NT2/D1 (cell line): ENCODE measurements around the gene MX2.

Experiments used
- DNase-seq: peaks from one replicate; pipeline ENCODE4 v3.0.0-alpha.2; 2011; ENCODE audit warnings: low read depth, low spot score
- H3K27me3 ChIP-seq: 2 replicates; pipeline ENCODE4 v1.6.0; 2011; ENCODE audit warnings: mild to moderate bottlenecking; ENCODE audit not compliant: insufficient read length, insufficient read depth
- H3K36me3 ChIP-seq: 2 replicates; pipeline ENCODE4 v1.6.1; 2011; ENCODE audit warnings: mild to moderate bottlenecking, low read length, mixed read lengths; ENCODE audit not compliant: insufficient read depth, insufficient read length
- H3K4me1 ChIP-seq: 2 replicates; pipeline ENCODE4 v1.5.1; 2011; ENCODE audit not compliant: insufficient read depth, insufficient read length
- H3K4me3 ChIP-seq: 2 replicates; pipeline ENCODE4 v1.5.1; 2011; ENCODE audit warnings: low read depth; ENCODE audit not compliant: insufficient read length
- H3K9ac ChIP-seq: 2 replicates; pipeline ENCODE4 v1.6.0; 2011; ENCODE audit warnings: low read depth; ENCODE audit not compliant: insufficient read length
- H3K9me3 ChIP-seq: 2 replicates; pipeline ENCODE4 v1.5.1; 2011; ENCODE audit warnings: mild to moderate bottlenecking, low read length; ENCODE audit not compliant: insufficient read depth
- SUZ12 ChIP-seq: IDR thresholded peaks from 2 replicates; pipeline ENCODE4 v1.6.1; 2011; ENCODE audit not compliant: insufficient read length, insufficient read depth; ENCODE audit errors: extremely low read depth
- YY1 ChIP-seq: IDR thresholded peaks from 2 replicates; pipeline ENCODE4 v1.6.1; 2011; ENCODE audit not compliant: insufficient read length, insufficient read depth
- ZNF274 ChIP-seq: IDR thresholded peaks from 2 replicates; pipeline ENCODE4 v1.6.1; 2011; ENCODE audit warnings: mild to moderate bottlenecking, low read depth, low read length

The MX2 gene

DNA sequence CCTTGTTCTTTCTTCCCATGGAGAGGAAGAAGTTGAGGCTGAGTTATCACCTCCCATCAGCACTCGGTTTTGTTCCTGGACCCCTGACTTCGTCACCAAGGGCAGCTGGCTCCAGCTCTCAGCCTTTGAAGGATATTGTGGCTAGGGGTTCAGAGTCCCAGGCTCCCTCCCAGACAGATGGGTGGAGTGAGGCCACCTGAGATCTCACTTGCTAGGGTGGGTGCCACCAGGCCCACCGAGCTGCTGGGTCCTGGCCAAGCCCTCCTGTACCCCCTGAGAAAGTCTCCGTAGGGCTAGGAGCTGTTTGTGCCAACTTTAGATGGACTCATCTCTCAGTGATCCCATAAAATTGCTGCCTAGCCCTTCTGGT lies 6.9 kb downstream of the MX2 start:
- H3K4me1 ChIP-seq: peaks cover 11% of the 10 kb centered on the region
- no peak for DNase-seq
- peak overlapping the region; percentile 61 for H3K4me3 ChIP-seq
- peak overlapping the region; percentile 77 for H3K9ac ChIP-seq
- H3K27me3 ChIP-seq: peaks cover 4% of the 10 kb centered on the region
- no peaks in the 10 kb centered on the region for H3K9me3 ChIP-seq
- no peaks in the 10 kb centered on the region for H3K36me3 ChIP-seq
- TF ChIP-seq SUZ12 (no peak), ZNF274 (no peak), YY1 (no peak)

DNA sequence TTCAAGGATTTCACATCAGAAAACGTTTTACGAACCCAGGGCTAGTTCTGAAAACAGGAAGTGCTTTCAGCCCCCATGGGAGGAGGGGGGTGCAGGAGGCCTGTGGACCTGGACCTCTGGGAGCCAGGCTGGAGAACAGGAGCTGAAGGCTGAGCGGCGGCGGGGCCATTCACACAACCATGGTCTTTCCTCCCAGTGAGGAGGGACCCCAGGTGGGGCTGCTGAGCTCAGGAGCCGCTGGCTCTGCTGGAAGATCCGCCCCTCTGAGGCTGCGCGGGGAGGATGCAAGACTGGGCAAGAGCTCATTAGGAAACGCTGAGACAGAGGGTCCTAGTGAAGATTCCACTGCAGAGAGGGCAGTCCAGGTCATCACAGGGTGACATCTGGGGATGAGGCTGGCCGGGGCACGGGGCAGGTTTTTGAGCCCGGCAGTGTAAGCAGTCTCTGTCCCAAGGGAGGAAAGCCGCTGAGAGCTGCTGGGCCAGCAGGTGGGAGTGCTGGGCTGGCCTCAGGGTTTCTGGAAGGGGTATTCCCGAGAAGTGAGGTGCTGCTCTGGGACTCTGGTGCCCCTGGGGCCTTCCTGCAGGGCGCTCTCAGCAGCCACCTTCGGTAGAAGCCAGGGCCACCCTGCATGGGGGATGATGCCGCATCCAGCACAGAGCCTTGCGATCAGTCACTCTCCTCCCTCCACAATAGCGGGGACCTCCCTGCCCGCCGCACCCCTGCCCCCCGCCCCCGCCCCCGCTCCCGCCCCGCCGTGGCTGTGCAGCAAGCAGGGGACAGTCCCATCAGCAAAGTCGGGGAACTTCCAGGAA lies 7.5 kb downstream of the MX2 start:
- H3K27me3 ChIP-seq: peaks cover 4% of the 10 kb centered on the region
- peak; percentile 68 for DNase-seq
- H3K4me3 ChIP-seq: peak overlapping the region; percentile 61
- TF ChIP-seq ZNF274: no peak
- TF ChIP-seq YY1: no peak
- TF ChIP-seq SUZ12: no peak
- no peaks in the 10 kb centered on the region for H3K9me3 ChIP-seq
- H3K9ac ChIP-seq: peak overlapping the region; percentile 77
- H3K36me3 ChIP-seq: no peaks in the 10 kb centered on the region
- H3K4me1 ChIP-seq: peaks cover 11% of the 10 kb centered on the region

DNA sequence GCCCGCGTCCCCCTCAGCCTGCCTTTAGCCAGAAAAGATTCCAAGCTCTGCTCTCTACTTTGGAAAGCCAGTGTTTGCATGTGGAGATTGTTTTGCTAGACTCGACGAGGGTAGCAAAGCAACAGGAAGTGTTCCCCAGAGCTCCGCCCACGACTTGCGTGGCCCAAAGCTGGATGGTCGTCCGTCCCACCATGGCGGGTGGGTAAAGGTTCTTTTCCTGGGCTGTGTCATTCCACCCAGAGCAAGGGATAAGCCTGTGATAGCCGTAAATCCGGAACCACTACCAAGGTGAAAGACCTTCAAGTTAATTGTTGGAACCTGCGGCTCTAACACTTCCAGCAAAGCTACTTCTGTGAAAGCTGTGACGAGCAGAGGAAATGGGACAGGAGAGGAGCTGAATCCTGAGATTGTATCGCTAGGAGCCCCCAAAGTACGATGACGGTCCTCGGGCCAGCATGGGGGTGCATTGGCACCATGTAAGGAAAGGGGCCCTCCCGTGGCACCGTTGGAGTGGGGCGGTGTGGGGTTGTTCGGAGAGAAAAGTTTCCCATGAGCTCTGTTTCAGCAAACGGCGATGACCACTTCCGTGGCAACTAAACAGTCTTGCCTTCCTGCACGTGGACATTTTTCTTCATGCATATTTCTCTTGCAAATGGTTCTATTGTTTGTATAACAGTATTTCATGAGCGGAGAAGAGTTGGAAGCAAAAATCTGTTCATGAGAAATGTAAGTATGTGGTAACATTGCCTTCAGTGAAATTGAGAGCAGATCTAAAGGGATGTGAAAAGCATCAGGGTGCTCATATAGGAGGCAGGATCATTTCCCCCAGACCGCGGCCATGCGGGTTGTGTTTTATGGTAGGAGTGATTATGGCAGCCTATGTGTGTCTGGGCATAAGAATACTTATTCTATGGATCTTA lies 8.4 kb downstream of the MX2 start:
- Histone ChIP-seq H3K9ac (peak overlapping the region; percentile 70), H3K4me3 (peak overlapping the region; percentile 61), H3K27me3 (peaks cover 4% of the 10 kb centered on the region), H3K9me3 (no peaks in the 10 kb centered on the region), H3K36me3 (no peaks in the 10 kb centered on the region), H3K4me1 (peaks cover 11% of the 10 kb centered on the region)
- DNase-seq: no peak
- TF ChIP-seq YY1: peak; percentile 30
- no peak for TF ChIP-seq SUZ12

DNA sequence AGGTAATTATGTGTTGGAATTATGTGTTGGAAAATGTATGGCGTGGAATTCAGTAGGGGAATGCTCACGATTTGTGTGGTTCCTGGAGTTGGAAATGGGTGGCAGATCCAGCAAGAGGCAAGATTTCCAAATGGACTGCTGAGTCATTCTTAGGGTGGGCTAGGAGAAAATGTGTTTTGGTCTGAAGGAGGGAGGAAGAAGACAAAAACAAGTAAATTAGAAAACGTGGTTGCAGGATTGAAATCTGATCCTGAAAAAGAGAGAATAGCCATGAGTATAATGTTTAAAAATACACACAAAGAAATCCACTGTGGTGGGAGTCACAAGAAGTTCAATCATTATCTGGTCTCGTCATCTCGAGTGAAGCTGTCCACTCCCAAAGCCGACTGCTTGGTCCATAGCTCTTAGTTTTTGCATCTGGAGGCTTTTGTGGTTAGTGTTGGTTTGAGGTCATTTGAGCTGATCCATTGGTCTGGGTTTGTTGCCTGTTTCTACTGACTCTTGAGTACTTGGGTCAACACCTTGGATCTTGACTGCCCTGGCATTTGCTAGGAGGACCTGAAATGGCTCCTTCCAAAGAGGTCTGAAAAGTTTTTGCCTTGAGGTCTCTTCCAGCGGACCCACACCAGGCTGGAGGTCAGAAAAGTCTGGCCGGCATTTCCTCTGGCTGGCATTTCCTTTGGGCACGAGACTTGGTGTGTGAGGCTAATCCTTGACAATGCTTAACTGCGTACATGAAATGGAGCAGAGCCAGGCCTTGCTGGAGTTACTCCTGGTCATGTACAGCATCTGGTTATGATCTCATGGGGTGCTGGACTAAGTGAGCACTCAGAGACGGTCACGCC lies 9.2 kb downstream of the MX2 start:
- Histone ChIP-seq H3K9me3 (no peaks in the 10 kb centered on the region), H3K36me3 (no peaks in the 10 kb centered on the region), H3K4me1 (peaks cover 11% of the 10 kb centered on the region), H3K4me3 (peak overlapping the region; percentile 61), H3K27me3 (peaks cover 4% of the 10 kb centered on the region), H3K9ac (peak overlapping the region; percentile 70)
- DNase-seq: no peak
- TF ChIP-seq ZNF274 (no peak), SUZ12 (no peak), YY1 (no peak)

DNA sequence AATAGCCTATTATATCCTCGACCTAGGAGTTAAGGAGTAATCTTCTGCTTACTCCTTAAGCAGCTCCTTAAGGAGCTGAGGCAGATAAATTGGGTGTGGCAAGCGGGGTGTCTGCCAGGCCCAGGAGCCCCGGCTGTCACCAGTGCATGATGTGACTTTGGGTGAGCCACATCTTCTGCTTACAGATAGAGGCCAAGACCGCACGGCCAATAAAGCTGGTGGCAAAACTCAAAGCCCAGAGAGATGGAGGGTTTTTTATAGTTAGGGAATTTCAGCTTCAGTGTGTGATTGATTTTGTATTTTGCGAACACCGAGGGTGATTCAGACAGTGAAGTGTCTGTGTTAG lies 9.8 kb downstream of the MX2 start:
- Histone ChIP-seq H3K27me3 (peaks cover 4% of the 10 kb centered on the region), H3K4me1 (peaks cover 8% of the 10 kb centered on the region), H3K9me3 (no peaks in the 10 kb centered on the region), H3K9ac (no peak overlapping the region), H3K36me3 (no peaks in the 10 kb centered on the region), H3K4me3 (no peak overlapping the region)
- DNase-seq: no peak
- TF ChIP-seq SUZ12: no peak
- no peak for TF ChIP-seq YY1
- TF ChIP-seq ZNF274: no peak

DNA sequence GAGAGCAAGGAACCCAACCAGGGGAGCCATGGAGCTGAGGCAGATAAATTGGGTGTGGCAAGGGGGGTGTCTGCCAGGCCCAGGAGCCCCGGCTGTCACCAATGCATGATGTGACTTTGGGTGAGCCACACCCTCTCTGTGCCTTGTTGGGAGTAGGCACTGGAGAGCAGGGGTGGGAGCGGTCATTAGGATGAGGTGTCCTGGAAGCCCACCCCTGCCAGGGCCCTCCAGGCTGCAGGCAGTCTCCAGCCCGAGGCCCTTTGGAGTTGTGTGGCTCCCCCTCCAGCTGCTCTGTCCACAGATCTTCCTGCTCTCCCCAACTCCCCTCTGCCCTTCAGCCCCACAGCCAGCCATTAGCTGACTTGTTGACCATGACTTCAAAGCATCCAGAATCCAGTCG lies 11.4 kb downstream of the MX2 start:
- H3K9ac ChIP-seq: no peak overlapping the region
- no peak overlapping the region for H3K4me3 ChIP-seq
- DNase-seq: no peak
- H3K4me1 ChIP-seq: peaks cover 5% of the 10 kb centered on the region
- TF ChIP-seq SUZ12 (no peak), ZNF274 (no peak), YY1 (no peak)
- H3K36me3 ChIP-seq: peaks cover 13% of the 10 kb centered on the region
- peaks cover under 1% of the 10 kb centered on the region for H3K27me3 ChIP-seq
- H3K9me3 ChIP-seq: no peaks in the 10 kb centered on the region
